Measurements from ENCODE around the gene MUC4. TPM values are rescaled to one million over a fixed set of nuclear protein-coding genes. Genes with fewer than 3 reads are reported as not detected.

Gene MUC4
- total and polyA plus RNA-seq, 2 donors from 2014 or later = 0.19 TPM; not detected in 1

- Histone ChIP-seq H3K9ac (ENCODE audit: low read length in 3 of 3) (no peak overlapping the region), H3K27ac (ENCODE audit: low read depth in 2 of 2, low read length in 2 of 2) (no peak overlapping the region), H3K9me3 (ENCODE audit: control insufficient read depth in 2 of 3, insufficient read depth in 1 of 3, low read length in 3 of 3) (no peaks in the 10 kb centered on the region), H3K4me3 (ENCODE audit: low read length in 3 of 3) (no peak overlapping the region), H3K36me3 (ENCODE audit: control insufficient read depth in 2 of 3, insufficient read depth in 3 of 3, low read length in 3 of 3) (no peaks in the 10 kb centered on the region), H3K27me3 (ENCODE audit: control insufficient read depth, insufficient read depth, low read length) (peaks cover 4% of the 10 kb centered on the region), H3K4me1 (ENCODE audit: control insufficient read depth in 2 of 3, insufficient read depth in 2 of 3, low read depth in 1 of 3, low read length in 3 of 3) (peaks cover 0 to 2% (median 0%) of the 10 kb centered on the region in 3 donors)
- peak in 1 of 5 donors; percentile 46 for DNase-seq
- no peak for TF ChIP-seq CTCF (IDR thresholded peaks at IDR 0.05; ENCODE audit: borderline replicate concordance, extremely low read depth, insufficient read depth)
- no peak for FAIRE-seq
- intact Hi-C loops (cut with DNase I) = no loop called here
These were observed 49.1 kb downstream of the MUC4 start for GRCh38 chr3:195762611-195763010.

- H3K4me3 ChIP-seq (ENCODE audit: low read length in 3 of 3) = no peak overlapping the region
- TF ChIP-seq CTCF (IDR thresholded peaks at IDR 0.05; ENCODE audit: borderline replicate concordance, extremely low read depth, insufficient read depth) = no peak
- H3K36me3 ChIP-seq (ENCODE audit: control insufficient read depth in 2 of 3, insufficient read depth in 3 of 3, low read length in 3 of 3) = no peaks in the 10 kb centered on the region
- no peak for FAIRE-seq
- DNase-seq = no peak
- H3K9me3 ChIP-seq (ENCODE audit: control insufficient read depth in 2 of 3, insufficient read depth in 1 of 3, low read length in 3 of 3) = no peaks in the 10 kb centered on the region
- peaks cover 4% of the 10 kb centered on the region for H3K27me3 ChIP-seq (ENCODE audit: control insufficient read depth, insufficient read depth, low read length)
- H3K9ac ChIP-seq (ENCODE audit: low read length in 3 of 3) = no peak overlapping the region
- H3K4me1 ChIP-seq (ENCODE audit: control insufficient read depth in 2 of 3, insufficient read depth in 2 of 3, low read depth in 1 of 3, low read length in 3 of 3) = peaks cover 0 to 2% (median 0%) of the 10 kb centered on the region in 3 donors
- H3K27ac ChIP-seq (ENCODE audit: low read depth in 2 of 2, low read length in 2 of 2) = no peak overlapping the region
- intact Hi-C loops (cut with DNase I) = no loop called here
These were observed 49.5 kb downstream of the MUC4 start for GRCh38 chr3:195762249-195762585.

- no peak for FAIRE-seq
- Histone ChIP-seq H3K27ac (ENCODE audit: low read depth in 2 of 2, low read length in 2 of 2) (no peak overlapping the region), H3K36me3 (ENCODE audit: control insufficient read depth in 2 of 3, insufficient read depth in 3 of 3, low read length in 3 of 3) (no peaks in the 10 kb centered on the region), H3K4me1 (ENCODE audit: control insufficient read depth in 2 of 3, insufficient read depth in 2 of 3, low read depth in 1 of 3, low read length in 3 of 3) (peaks cover 0 to 2% (median 0%) of the 10 kb centered on the region in 3 donors), H3K9ac (ENCODE audit: low read length in 3 of 3) (no peak overlapping the region), H3K9me3 (ENCODE audit: control insufficient read depth in 2 of 3, insufficient read depth in 1 of 3, low read length in 3 of 3) (no peaks in the 10 kb centered on the region), H3K4me3 (ENCODE audit: low read length in 3 of 3) (no peak overlapping the region), H3K27me3 (ENCODE audit: control insufficient read depth, insufficient read depth, low read length) (peaks cover 4% of the 10 kb centered on the region)
- intact Hi-C loops (cut with DNase I) = no loop called here
- TF ChIP-seq CTCF (IDR thresholded peaks at IDR 0.05; ENCODE audit: borderline replicate concordance, extremely low read depth, insufficient read depth) = no peak
- peak in 3 of 5 donors; percentile 31 to 78 (median 34) for DNase-seq
These were observed 50.0 kb downstream of the MUC4 start for GRCh38 chr3:195761567-195762248.
